GM19395 (cell line): Measurements from ENCODE around the gene CCKAR.

ENCODE experiments used
- ATAC-seq: cut with Tn5 transposase; IDR thresholded peaks from one replicate; pipeline ENCODE4 v1.9.1; 2021; ENCODE audit warnings: mild to moderate bottlenecking, moderate library complexity; ENCODE audit not compliant: unreplicated experiment

Gene CCKAR

GRCh38 chr4:26491449-26492170 is 1.3 kb upstream of the CCKAR start:
- no peak for ATAC-seq

- no peak for ATAC-seq
Measured at GRCh38 chr4:26490960-26491284, 638 bp upstream of the CCKAR start.

- no peak for ATAC-seq
Measured at GRCh38 chr4:26489101-26489985, 941 bp downstream of the CCKAR start.

- ATAC-seq = no peak
Measured at GRCh38 chr4:26485684-26486083, 4.6 kb downstream of the CCKAR start.

- no peak for ATAC-seq
Measured at GRCh38 chr4:26484516-26484915, 5.8 kb downstream of the CCKAR start.

GRCh38 chr4:26484032-26484515 is 6.2 kb downstream of the CCKAR start:
- ATAC-seq = no peak

- ATAC-seq = no peak
Measured at GRCh38 chr4:26482508-26483462, 7.5 kb downstream of the CCKAR start.

GRCh38 chr4:26478330-26478729 is 12.0 kb downstream of the CCKAR start:
- ATAC-seq = no peak

GRCh38 chr4:26476545-26476944 is 13.7 kb downstream of the CCKAR start:
- no peak for ATAC-seq

- ATAC-seq = no peak
Measured at GRCh38 chr4:26475716-26476115, 14.6 kb downstream of the CCKAR start.

- ATAC-seq = no peak
Measured at GRCh38 chr4:26474551-26474950, 15.7 kb downstream of the CCKAR start.

GRCh38 chr4:26473893-26474292 is 16.4 kb downstream of the CCKAR start:
- no peak for ATAC-seq

GRCh38 chr4:26471890-26472289 is 18.4 kb downstream of the CCKAR start:
- no peak for ATAC-seq

- ATAC-seq = no peak
Measured at GRCh38 chr4:26468977-26469376, 21.3 kb downstream of the CCKAR start.

- ATAC-seq = no peak
Measured at GRCh38 chr4:26468283-26468949, 21.9 kb downstream of the CCKAR start.

GRCh38 chr4:26467724-26468123 is 22.6 kb downstream of the CCKAR start:
- ATAC-seq = no peak

- ATAC-seq = no peak
Measured at GRCh38 chr4:26466578-26467270, 23.6 kb downstream of the CCKAR start.

GRCh38 chr4:26464420-26465095 is 25.7 kb downstream of the CCKAR start:
- ATAC-seq = no peak

GRCh38 chr4:26463386-26463785 is 26.9 kb downstream of the CCKAR start:
- no peak for ATAC-seq
